PC-3 (cell line): ENCODE results near the gene GNRHR.

Source experiments
- EZH2 ChIP-seq: fragments of 300-600 bp; sonication (generic); IDR thresholded peaks from one replicate; pipeline ENCODE4 v1.6.1; 2017; ENCODE audit warnings: antibody characterized with exemption, mild to moderate bottlenecking, low read length; ENCODE audit not compliant: unreplicated experiment
- EZH2phosphoT487 ChIP-seq: fragments of 300-600 bp; sonication (generic); IDR thresholded peaks from 2 replicates; pipeline ENCODE4 v1.6.1; 2018; ENCODE audit warnings: mild to moderate bottlenecking, antibody characterized with exemption, low read length, borderline replicate concordance
- TF ChIP-seq, protein P1 (sequence below): fragments of 300-600 bp; sonication (generic); conservative IDR thresholded peaks from 2 replicates; pipeline ENCODE4 v1.5.1; 2017; ENCODE audit warnings: antibody characterized with exemption, low read depth, mild to moderate bottlenecking, low read length

DNA sequence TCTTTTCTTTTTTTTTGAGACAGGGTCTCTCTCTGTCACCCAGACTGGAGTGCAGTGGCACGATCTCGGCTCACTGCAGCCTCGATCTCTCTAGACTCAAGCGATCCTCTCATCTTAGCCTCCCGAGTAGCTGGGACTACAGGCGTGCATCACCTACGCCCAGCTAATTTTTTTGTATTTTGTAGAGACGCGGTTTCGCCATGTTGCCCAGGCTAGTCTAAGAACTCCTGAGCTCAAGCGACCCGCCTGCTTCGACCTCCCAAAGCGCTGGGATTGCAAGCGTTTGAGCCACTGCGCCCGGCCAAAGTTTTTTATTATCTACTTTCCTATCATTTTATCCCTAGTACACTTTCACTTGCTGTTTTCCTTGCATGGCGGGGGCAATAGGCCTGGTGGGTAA lies 54.6 kb downstream of the GNRHR start:
- TF ChIP-seq, protein P1, sequence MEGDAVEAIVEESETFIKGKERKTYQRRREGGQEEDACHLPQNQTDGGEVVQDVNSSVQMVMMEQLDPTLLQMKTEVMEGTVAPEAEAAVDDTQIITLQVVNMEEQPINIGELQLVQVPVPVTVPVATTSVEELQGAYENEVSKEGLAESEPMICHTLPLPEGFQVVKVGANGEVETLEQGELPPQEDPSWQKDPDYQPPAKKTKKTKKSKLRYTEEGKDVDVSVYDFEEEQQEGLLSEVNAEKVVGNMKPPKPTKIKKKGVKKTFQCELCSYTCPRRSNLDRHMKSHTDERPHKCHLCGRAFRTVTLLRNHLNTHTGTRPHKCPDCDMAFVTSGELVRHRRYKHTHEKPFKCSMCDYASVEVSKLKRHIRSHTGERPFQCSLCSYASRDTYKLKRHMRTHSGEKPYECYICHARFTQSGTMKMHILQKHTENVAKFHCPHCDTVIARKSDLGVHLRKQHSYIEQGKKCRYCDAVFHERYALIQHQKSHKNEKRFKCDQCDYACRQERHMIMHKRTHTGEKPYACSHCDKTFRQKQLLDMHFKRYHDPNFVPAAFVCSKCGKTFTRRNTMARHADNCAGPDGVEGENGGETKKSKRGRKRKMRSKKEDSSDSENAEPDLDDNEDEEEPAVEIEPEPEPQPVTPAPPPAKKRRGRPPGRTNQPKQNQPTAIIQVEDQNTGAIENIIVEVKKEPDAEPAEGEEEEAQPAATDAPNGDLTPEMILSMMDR: no peak
- no peak for TF ChIP-seq EZH2phosphoT487
- no peak for TF ChIP-seq EZH2
